GOT3 (cell line): ENCODE measurements around the gene NARF.

ENCODE experiments used
- DNase-seq: peaks from one replicate; lab custom pipeline; 2025; ENCODE audit warnings: mixed read lengths; lab: John Stamatoyannopoulos, UW

Gene NARF

GRCh38 chr17:82433560-82434215 is 24.9 kb upstream of the NARF start:
- DNase-seq: no peak

GRCh38 chr17:82434216-82434565 is 24.4 kb upstream of the NARF start:
- no peak for DNase-seq

- DNase-seq: no peak
These were observed 23.4 kb upstream of the NARF start for GRCh38 chr17:82435103-82435502.

- no peak for DNase-seq
These were observed 22.6 kb upstream of the NARF start for GRCh38 chr17:82435601-82436583.

- no peak for DNase-seq
These were observed 21.8 kb upstream of the NARF start for GRCh38 chr17:82436601-82437324.

GRCh38 chr17:82437325-82437668 is 21.2 kb upstream of the NARF start:
- no peak for DNase-seq

- DNase-seq: no peak
These were observed 19.9 kb upstream of the NARF start for GRCh38 chr17:82438401-82439193.

GRCh38 chr17:82439194-82439828 is 19.2 kb upstream of the NARF start:
- DNase-seq: no peak

- DNase-seq: no peak
These were observed 18.6 kb upstream of the NARF start for GRCh38 chr17:82439829-82440365.

GRCh38 chr17:82440469-82440981 is 18.0 kb upstream of the NARF start:
- DNase-seq: no peak

GRCh38 chr17:82440991-82441627 is 17.4 kb upstream of the NARF start:
- no peak for DNase-seq

- no peak for DNase-seq
These were observed 16.7 kb upstream of the NARF start for GRCh38 chr17:82441691-82442487.

- no peak for DNase-seq
These were observed 15.7 kb upstream of the NARF start for GRCh38 chr17:82442643-82443464.

GRCh38 chr17:82443465-82444283 is 14.9 kb upstream of the NARF start:
- no peak for DNase-seq

- no peak for DNase-seq
These were observed 14.2 kb upstream of the NARF start for GRCh38 chr17:82444284-82444893.

- no peak for DNase-seq
These were observed 13.5 kb upstream of the NARF start for GRCh38 chr17:82444941-82445521.

- no peak for DNase-seq
These were observed 13.0 kb upstream of the NARF start for GRCh38 chr17:82445542-82445941.
